COR-L47 (cell line): ENCODE results near the gene KLHL11.
"Not testable (repeated sequence)": the region's sequence is repeated elsewhere in the genome, so short reads cannot be mapped to it uniquely, and the experiment has no call there.

Experiments used
- DNase-seq: peaks from one replicate; lab custom pipeline; 2025; lab: John Stamatoyannopoulos, UW

Gene KLHL11

DNA sequence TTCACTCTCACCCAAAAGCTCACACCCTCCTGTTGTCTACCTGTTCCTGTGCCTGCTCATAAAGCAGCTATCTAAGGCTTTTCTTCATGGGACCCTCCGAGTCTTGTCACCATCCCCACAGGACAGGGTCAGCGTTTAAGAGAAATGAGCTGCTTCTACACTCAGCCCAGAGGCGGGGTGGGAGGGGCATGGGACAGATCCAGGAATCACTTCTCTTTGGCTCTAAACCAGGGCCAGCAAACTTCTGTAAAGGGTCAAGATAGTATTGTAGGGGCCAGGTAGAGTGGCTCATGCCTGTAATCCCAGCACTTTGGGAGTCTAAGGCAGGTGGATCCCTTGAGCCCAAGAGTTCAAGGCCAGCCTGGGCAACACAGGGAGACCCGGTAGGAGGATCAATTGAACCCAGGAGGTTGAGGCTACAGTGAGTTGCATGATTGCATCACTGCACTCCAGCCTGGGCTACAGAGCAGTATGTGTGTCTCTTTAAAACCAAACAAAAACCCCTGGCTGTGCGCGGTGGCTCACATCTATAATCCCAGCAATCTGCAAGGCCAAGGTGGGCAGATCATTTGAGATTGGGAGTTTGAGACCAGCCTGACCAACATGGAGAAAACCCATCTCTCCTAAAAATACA lies 23.2 kb upstream of the KLHL11 start:
- DNase-seq: no peak

DNA sequence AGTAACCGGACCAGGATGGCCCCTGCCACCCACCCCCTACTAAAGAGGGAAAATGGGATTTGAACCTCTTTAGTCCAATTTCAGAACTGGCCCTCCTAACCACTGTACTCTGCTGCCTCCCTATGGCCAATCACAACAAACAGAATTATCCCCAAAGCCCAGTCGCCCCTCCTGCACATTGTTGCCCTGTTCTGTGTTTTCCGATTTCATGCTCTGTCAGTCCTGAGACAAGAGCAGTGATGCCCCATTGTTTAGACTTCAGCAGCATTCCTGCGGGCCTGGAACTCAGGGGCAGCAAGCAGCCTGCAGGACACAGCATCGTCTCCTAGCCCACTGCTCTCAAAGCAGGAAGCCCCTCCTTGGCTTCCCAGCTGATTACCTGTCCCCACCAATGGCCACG lies 20.5 kb upstream of the KLHL11 start:
- no peak for DNase-seq

DNA sequence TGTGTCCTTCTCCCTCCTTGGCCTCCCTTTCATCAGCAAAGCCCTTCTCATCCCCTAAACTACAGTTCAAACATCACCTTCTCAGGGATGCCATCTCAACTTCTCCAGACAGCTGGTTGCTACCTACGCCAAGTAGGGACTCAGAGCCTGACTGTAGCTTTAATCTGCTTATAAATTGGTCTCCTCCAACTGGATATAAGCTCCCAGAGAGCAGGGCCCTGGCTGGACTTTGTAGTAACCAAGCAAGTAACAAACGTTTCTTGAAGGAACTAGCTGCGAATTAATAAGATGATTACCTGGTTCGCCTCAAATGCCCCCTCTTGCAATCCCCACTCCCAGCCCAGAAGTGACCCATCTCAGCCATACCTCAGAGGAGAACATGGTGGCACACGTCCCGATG lies 17.5 kb upstream of the KLHL11 start:
- no peak for DNase-seq

DNA sequence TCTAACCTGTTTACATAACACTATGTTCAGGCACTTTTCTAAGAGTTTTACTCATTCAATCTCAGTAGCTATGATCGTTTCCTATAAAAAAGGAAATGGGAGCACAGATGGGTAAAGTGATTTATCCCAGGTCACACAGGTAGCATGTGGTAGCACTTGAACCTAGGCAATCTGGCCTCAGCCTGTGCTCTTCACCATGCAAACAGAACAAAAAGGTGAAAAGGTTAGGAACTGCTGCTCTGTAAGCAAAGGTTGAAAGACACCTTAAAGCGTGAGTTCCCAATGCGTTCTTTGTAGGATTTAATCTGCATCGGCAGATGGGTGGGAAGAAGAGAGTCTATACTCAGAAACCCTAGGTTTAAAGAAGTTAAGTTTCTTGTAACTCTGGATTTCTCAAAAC lies 14.9 kb upstream of the KLHL11 start:
- DNase-seq: no peak

DNA sequence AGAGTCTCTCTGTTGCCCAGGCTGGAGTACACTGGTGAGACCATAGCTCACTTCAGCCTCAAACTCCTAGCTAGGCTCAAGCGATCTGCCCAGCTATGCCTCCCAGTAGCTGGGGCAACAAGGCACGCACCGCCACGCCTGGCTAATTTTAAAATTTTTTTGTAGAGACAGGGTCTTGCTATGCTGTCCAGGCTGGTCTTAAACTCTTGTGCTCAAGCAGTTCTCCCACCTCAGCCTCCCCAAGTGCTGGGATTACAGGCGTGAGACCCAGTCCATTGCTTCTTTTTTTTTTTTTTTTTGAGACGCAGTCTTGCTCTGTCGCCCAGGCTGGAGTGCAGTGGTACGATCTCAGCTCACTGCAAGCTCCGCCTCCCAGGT lies 9.1 kb upstream of the KLHL11 start:
- DNase-seq: not testable (repeated sequence)

DNA sequence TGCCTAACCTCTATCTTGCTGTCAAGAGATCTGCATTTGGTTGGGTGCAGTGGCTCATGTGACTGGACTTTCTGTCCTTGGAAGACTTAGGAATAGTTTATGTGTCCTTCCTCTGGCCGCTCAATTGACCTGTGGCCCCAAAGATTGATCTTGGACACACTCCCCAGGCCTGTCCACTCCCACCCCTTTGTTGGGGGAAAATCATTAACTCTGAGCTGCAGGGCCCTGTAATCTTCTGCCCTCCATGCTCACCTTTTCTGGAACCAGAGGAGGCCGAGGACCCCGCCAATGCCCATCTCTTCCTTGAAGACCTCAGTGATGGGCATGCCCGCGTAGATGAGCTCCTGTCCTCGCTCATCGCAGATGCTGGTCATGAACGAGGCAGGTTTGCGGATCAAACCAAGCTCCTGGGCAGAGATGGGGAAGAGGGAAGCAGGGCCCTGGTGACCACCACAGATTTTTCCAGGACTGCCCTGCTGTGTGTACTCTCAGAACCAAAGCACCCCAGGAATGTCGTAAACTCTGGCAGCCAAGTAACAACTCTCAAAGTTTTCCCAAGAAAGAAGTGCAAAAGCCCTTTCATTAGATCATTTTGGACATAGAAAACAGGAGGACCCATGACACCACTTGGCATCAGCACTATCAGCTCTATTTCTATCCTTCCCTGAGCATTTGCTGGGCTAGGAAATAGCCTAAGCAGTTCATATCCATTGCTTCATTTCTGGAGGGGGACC lies 8.5 kb upstream of the KLHL11 start:
- no peak for DNase-seq

DNA sequence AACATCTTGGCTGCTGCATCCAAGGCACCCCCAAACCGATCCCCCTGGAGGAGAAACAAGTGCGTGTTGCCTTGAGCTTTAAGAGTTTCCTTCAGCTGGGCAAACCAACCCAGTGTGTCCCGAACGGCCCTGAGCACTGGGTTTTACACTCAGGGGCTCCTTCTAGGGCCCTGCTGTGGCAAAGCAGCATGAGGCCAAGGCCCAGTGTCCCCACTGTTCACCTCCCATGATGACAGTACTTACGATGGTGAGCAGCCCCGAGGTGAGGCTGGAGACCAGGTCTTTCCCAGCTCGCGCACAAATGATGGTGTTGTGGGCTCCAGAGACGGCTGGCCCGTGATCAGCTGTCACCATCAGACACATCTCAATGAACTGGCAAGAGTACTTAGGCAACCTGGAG lies 6.6 kb upstream of the KLHL11 start:
- no peak for DNase-seq

DNA sequence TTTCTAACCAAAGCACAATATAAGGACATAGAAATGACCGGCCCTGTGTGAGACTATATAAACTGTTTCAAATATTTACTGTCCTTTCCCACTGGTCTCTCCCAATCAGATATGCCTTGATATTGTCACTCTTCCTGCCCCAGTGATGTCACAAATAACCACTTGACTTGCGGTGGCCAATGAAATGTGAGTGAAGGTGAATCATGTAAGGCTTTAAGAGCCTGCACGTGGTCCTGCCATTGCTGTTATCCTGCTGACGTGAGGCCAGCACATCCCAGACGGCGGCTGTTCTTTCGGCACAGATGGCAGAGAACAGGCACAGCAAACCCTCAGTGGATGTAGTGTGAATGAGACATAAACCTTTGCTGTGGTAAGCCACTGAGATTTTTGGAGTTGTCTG lies 5.4 kb upstream of the KLHL11 start:
- no peak for DNase-seq

DNA sequence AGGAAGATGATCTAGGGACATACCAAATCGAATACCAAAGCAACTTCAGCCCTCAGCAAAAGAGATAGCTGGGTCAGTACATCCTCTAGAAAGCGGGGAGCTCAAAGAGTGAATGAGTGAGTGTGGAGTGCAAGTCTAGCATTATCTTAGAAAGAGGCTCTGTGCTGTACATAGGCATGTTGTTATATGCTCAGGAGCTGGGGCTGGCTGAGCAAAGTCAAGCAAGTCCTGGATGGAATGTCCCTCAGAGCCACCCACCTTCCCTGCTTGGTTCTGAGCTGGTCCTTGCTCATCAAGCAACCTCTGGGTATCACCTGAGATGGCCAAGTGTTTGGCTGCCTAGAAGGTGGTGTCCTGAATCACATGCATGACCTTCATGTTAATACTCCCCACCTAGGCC lies 4.9 kb upstream of the KLHL11 start:
- DNase-seq: no peak

DNA sequence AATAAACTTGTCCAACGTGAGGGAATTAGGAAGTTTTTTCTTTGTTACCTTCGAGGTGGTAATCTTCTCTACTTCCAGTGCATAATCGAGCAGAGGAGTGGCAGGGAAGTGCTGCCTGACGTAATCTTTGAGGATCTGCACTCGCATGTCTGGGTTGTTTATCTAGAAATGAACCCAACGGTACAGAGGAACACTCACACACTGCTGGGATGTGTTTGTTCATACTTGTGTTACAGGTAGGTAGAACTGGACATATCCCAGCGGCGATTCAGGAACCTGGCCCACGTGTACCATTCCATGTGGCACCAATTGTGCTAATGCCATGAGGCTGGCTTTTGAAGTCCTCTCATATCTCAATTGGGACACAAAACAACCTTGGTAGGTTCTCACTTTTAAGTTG lies 4.2 kb upstream of the KLHL11 start:
- DNase-seq: no peak

DNA sequence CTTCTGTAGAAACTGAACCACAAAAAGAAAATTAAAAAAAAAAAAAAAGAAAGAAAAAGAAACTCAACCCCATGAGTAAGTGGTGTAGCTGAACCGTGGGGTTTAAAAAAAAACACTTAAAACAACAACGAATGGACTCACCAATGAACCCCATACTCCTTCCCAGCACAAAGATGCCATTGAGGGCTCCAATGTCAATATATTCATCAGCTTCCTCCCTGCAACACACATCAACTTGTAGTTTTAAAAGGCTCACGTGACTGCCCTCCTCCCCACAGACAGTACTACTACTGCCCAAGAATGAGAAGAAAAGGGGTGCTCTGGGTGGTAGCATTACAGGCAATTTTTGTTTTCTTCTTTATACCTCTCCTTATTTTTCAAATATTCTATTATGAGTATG lies 3.3 kb upstream of the KLHL11 start:
- DNase-seq: no peak

DNA sequence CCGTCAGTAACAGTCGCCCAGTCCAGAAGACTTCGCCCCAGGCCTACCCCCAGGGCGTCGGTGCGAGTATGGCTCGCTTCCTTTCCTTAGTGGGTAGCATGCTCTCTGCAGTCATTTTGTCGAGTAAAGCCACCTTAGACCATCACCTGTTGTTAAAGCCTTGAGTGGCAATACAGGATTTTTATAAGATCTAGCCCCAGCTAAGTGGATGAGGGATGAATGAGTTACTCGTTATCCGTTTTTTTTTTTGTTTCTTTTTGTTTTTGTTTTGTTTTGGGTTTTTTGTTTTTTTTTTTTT lies 322 bp upstream of the KLHL11 start:
- DNase-seq: no peak

DNA sequence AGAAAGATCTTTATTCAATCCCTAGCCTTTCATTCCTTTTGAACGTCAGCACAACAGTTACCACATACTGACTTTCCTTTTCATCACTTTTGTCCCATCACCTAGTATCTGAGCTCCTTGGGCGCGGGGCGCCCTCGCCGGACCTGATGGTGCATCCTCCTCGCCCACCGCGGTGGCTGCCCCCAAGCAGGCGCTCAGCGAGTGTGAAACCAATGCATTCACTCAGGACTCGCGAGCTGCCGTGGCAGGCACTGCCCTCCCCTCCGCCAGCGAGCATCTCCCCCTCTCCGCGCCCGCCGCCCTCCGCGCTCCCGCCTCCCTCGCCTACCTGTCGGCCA lies 756 bp downstream of the KLHL11 start:
- no peak for DNase-seq

DNA sequence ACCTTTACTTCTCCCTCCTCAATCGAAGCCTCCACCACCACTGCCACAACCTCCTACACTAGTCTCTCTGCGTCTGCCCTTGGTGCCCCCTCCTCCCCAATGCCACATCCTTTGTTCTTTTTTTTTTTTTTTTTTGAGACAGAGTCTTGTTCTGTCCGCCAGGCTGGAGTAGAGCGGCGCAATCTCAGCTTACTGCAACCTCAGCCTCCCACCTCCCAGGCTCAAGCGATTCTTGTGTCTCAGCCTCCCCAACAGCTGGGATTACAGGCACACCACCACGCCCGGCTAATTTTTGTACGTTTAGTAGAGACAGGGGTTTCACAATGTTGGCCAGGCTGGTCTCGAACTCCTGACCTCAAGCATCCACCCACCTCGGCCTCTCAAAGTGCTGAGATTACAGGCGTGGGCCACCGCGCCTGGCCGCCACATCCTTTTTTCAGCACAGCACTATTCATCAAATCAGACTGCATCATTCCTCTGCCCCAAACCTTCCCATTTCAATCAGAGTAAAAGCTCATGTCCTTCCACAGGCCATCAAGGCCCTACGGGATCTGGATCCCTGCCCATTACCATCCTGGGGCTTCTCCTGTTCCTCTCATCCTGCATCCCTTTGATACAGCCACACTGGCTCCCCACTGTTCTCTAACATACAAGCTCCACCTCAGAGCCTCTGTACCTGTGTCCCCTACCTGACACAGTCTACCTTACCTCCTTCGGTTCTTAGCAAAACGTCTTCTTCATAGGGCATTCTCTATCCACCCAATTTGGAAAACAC lies 2.0 kb downstream of the KLHL11 start:
- DNase-seq: no peak

DNA sequence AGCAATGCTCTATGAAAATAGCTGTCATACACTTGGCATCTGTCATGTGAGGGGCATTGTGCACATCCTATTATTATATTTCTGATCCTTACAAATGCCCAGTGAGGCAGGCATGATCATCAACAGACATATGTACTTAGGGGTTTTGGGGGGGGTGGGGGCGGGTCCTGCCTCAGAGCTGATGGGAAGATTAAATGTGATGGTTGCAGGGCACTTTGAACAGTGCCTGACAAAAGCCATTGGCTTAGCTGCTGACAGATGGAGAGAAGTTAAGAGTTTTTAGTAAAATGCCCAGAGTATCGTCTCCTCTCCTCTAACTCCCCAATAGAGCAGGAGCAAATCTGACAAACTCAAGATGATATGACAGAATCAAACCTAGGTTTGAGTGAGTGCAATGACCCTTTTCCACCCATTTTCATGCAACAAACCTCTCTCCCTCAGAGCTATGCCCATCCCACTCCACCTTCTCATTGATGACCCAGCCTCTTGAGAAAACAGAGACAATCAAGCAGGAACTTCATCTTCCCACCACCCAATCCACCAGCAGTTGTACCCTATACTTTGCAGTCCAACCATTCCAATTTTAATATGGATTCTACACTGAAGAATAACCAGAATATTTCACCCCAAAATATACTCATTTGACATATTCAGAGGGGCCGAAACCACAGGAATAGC lies 4.8 kb downstream of the KLHL11 start:
- DNase-seq: no peak

DNA sequence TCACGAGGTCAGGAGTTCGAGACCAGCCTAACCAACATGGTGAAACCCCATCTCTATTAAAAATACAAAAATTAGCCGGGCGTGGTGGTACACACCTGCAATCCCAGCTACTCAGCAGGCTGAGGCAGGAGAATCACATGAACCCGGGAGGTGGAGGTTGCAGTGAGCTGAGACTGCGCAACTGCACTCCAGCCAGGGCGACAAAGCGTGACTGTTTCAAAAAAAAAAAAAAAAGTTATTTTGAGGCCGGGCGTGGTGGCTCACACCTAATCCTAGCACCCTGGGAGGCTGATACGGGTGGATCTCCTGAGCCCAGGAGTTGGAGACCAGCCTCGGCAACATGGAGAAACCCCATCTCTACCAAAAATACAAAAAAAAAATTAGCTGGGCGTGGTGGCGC lies 13.8 kb downstream of the KLHL11 start:
- DNase-seq: not testable (repeated sequence)

DNA sequence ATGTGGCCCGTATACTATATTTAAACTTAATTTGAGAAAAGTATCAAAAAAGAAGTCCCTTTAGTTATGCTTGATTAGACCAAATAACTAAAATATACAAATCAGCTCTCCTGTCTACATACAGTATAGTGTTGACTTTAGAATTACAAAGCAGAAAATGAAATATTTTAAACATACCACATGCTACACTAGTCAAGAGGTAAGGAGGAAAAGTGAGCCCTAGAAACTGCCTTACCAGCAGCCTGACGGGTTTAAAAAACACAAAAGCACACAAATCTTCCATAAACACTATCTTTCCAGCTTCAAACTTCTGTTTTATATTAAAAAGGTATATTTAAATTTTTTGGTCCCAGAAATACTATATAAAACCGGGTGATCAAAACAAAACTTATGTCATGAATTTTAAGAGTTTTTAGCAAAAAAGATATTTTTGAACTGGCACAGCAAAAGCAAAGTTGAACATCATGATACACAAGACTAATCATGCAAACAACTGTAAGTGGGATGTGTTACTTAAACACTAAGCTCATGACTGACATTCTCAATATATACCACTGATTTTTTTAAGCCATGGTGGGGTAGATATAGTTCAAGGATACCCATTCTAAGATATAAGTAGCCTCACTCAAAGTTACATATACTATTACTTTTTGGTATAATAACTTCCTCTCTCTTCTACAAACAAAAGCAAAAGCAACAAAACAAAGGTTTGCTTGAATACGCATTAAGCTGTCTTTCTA lies 15.8 kb downstream of the KLHL11 start:
- DNase-seq: no peak

DNA sequence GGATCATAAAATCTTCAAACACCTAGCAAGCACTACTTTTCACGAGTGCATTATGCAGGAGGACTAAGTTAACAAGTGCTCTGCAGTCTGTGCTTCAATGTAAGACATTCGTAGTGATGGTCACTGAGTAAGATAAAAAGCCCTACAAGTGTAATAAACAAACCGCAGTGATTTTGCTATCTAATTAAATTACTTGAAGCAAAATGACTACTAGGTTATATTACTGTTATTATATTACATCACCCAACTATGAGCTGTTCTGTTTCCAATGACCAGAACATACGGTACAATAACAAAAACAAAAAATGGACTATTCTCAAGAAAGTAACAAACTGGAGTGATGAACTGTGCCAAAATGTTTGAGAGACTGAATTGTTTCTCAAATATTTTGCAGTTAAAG lies 16.4 kb downstream of the KLHL11 start:
- DNase-seq: no peak

DNA sequence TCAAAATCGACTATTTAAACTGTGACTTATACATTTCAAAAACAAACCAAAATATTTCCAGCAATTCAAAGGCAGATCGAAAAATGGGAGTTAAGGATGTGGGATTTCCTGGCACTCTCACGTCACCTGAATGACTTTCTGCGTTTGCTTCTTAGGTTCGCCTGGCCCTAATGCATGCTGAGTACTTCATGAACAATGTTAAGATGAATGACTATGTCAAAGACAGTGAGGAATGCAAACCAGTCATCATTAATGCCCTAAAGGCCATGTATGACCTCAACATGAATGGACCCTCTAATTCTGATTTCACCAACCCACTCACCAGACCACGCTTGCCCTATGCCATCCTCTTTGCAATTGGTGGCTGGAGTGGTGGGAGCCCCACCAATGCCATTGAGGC lies 20.3 kb downstream of the KLHL11 start:
- no peak for DNase-seq

DNA sequence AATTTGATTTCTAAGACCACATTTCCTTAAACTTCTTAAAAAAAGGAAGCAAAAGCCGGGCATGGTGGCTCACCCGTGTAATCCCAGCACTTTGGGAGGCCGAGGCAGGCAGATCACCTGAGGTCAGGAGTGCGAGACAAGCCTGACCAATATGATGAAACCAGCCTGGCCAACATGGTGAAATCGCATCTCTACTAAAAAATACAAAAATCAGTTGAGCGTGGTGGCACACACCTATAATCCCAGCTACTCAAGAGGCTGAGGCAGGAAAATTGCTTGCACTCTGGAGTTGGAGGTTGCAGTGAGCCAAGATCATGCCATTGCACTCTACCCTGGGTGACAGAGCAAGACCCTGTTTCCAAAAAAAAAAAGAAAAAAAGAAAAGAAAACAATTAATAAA lies 24.4 kb downstream of the KLHL11 start:
- not testable (repeated sequence) for DNase-seq

DNA sequence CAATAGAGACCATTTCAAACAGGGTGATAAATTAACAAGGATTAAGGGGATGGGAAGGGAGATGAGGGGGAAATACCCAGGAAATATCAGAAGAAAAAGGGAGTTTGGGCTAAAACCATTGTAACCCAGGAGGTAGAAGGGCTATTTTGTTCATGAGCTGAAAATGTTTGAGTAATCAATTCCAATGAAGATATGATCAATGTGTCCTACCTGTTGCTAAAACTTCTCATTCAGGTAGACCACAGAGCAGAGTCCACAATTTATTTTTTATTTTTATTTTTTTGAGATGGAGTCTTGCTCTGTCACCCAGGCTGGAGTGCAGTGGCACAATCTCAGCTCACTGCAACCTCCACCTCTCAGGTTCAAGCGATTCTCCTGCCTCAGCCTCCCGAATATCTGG lies 25.8 kb downstream of the KLHL11 start:
- not testable (repeated sequence) for DNase-seq

DNA sequence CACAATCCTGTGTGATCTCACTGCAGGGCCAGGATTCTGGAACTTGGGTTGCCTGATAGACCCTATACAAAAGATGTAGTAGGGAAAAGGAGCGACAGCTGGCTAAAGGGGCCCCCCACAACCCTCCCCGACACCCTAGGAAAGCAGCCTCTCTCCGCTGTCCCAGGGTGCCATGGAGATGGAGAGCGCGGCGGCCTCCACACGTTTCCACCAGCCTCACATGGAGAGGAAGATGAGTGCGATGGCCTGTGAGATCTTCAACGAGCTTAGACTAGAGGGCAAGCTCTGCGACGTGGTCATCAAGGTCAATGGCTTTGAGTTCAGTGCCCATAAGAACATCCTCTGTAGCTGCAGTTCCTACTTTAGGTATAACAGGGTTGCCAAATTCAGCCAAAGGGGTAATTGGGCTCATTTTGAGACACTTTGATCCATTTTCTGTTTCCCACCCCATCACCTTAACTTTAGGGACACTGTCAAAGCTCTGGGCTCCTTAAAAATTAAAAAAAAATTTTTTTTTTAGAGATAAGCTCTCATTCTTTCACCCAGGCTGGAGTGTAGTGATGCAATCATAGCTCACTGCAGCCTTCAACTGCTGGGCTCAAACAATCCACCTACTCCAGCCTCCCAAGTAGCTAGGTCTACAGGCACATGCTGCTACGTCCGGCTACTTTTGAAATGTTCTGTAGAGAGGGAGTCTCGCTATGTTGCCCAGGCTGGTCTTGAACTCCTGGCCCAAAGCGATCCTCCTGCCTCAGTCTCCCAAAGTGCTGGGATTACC lies 27.3 kb downstream of the KLHL11 start, which contains the start of gene KLHL10:
KLHL10 (plus strand) TSS at position 65 of the 778 bp plus-strand sequence; CDS start at position 173, 108 bp downstream.
- DNase-seq: no peak
